Thyroid gland (tissue), 4 donors: ENCODE data around the gene CLCN3. TPM values are rescaled to one million over a fixed set of nuclear protein-coding genes. Genes with fewer than 3 reads are reported as not detected.
"Not testable (repeated sequence)": the region's sequence is repeated elsewhere in the genome, so short reads cannot be mapped to it uniquely, and the experiment has no call there.

Experiments
- DNase-seq, 2 donors: peaks; one replicate each; pipeline ENCODE4 v3.0.0-alpha.2; 2019
- H3K27ac ChIP-seq, 3 donors: fragments of 200-600 bp; sonication (generic); 1 replicate in 2 of 3; 2 replicates in 1 of 3; pipeline ENCODE4 v1.5.1; 2016 to 2019; ENCODE audit warnings: mild to moderate bottlenecking in 1 of 3, moderate library complexity in 1 of 3
- H3K27me3 ChIP-seq: fragments of 200-600 bp; sonication (generic); one replicate; pipeline ENCODE4 v1.5.1; 2019
- H3K36me3 ChIP-seq, 2 donors: fragments of 200-600 bp; sonication (generic); one replicate each; pipeline ENCODE4 v1.5.1; 2016 to 2019
- H3K4me1 ChIP-seq, 2 donors: fragments of 200-600 bp; sonication (generic); one replicate each; pipeline ENCODE4 v1.5.1; 2017 to 2019
- H3K4me3 ChIP-seq, 3 donors: fragments of 200-600 bp; sonication (generic); replicated peaks in 1 of 3; 1 replicate in 2 of 3; 2 replicates in 1 of 3; pipeline ENCODE4 v1.5.1; 2016; ENCODE audit warnings: mild to moderate bottlenecking in 1 of 3
- H3K9me3 ChIP-seq: fragments of 200-600 bp; sonication (generic); one replicate; pipeline ENCODE4 v1.5.1; 2017
- POLR2A ChIP-seq, 2 donors: fragments of 450-650 bp; IDR thresholded peaks; one replicate each; pipeline ENCODE4 v1.6.1; 2017; ENCODE audit warnings: antibody characterized with exemption in 2 of 2, mild to moderate bottlenecking in 2 of 2, moderate library complexity in 1 of 2
- WGBS, 2 donors: methylation state at CpG; one replicate each; pipeline ENCODE4 v1.1.5; 2017; 5-methylcytosine and 5-hydroxymethylcytosine counted together
- intact Hi-C: fragments of 100-400 bp; cut with DNase I; formaldehyde crosslinking; loops from one replicate; pipeline ENCODE4 v1.15.1; 2023
- total RNA-seq, 4 donors: library from RNA; depleted of rRNA; stranded (reverse); fragments of >200 nt; gene quantifications; one replicate each; pipeline ENCODE4 v1.2.3, GENCODE V29; 2016
- TF ChIP-seq, protein P1 (sequence below), 6 experiments: fragments of 200-600 bp in 3 of 6; fragments of 450-650 bp in 3 of 6; sonication (generic) in 3 of 6; IDR thresholded peaks; one replicate each; pipeline ENCODE4 v1.5.1; 2016 to 2019; ENCODE audit warnings: antibody characterized with exemption in 6 of 6, mild to moderate bottlenecking in 2 of 6, inconsistent platforms in 1 of 6, moderate library complexity in 1 of 6

CLCN3 gene
- total RNA-seq, 4 donors from 2014 or later: 43.3 to 72.4 (median 53.5) TPM

DNA sequence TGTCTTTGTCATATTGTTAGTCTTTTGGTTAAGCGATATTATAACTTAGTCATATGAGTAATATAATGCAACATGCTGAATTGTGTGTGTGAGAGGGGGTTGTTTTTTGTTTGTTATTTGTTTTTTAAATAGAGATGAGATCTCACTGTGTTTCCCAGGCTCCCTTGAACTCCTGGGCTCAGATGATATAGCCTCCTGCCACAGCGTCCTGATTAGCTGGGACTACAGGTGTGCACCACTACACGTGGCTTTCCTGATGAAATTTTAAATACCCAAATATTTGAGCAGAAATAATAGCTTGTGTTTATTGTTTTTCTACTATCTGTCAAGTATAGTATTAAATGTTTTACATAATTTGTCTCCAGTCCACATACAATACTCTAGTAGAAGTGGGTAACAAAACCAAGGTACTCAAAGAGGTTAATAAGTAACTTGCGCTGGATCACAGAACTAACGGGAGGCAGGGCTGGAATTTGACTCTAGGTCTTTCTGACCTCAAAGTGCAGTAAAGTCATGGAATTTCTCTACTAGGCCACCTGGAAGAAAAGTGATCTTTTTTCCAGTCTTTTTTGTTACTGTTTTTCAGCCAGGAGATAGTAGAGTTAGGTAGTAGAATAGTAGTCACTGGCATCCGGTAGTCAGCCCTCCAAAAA, 47.8 kb downstream of the CLCN3 start:
- intact Hi-C loops: no loop called here
- 96% methylated on average over 6 of the region's 6 CpGs for WGBS, 2 donors
- H3K27ac ChIP-seq: no peak overlapping the region

DNA sequence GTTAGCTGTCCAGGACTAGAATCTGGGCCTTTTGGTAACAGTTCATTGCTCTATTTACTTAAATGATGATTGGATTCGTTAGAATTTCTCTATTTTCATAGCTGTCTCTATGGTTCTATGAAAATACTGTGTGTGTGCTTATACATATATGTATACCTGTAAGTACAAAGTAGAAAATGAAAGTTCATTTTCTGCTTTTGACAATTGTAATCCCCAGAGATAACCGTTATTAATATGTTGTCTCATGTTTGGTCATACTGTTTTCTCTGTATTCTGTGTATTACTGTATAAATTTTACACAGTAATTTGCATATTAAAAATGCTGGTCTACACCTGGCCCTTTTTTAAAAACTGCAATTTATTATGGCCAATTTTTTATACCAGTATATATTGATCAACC, 55.4 kb downstream of the CLCN3 start:
- no peaks in the 10 kb centered on the region for H3K36me3 ChIP-seq
- no peaks in the 10 kb centered on the region for H3K27me3 ChIP-seq
- DNase-seq: no peak
- H3K4me3 ChIP-seq: no peak overlapping the region
- H3K4me1 ChIP-seq: no peaks in the 10 kb centered on the region
- H3K9me3 ChIP-seq: no peaks in the 10 kb centered on the region
- 77 to 84% methylated on average over 2 of the region's 2 CpGs for WGBS, 2 donors
- no peak overlapping the region for H3K27ac ChIP-seq
- no peak for TF ChIP-seq POLR2A (IDR thresholded peaks at IDR 0.05)
- TF ChIP-seq, protein P1, sequence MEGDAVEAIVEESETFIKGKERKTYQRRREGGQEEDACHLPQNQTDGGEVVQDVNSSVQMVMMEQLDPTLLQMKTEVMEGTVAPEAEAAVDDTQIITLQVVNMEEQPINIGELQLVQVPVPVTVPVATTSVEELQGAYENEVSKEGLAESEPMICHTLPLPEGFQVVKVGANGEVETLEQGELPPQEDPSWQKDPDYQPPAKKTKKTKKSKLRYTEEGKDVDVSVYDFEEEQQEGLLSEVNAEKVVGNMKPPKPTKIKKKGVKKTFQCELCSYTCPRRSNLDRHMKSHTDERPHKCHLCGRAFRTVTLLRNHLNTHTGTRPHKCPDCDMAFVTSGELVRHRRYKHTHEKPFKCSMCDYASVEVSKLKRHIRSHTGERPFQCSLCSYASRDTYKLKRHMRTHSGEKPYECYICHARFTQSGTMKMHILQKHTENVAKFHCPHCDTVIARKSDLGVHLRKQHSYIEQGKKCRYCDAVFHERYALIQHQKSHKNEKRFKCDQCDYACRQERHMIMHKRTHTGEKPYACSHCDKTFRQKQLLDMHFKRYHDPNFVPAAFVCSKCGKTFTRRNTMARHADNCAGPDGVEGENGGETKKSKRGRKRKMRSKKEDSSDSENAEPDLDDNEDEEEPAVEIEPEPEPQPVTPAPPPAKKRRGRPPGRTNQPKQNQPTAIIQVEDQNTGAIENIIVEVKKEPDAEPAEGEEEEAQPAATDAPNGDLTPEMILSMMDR (IDR thresholded peaks at IDR 0.05): no peak
- intact Hi-C loops: no loop called here

More for the DNA sequence above, 47.8 kb downstream of the CLCN3 start:
- H3K9me3 ChIP-seq: no peaks in the 10 kb centered on the region
- no peaks in the 10 kb centered on the region for H3K4me1 ChIP-seq
- no peak overlapping the region for H3K4me3 ChIP-seq
- no peak for DNase-seq
- TF ChIP-seq, protein P1 (IDR thresholded peaks at IDR 0.05): no peak
- no peak for TF ChIP-seq POLR2A (IDR thresholded peaks at IDR 0.05)
- no peaks in the 10 kb centered on the region for H3K36me3 ChIP-seq
- H3K27me3 ChIP-seq: no peaks in the 10 kb centered on the region

DNA sequence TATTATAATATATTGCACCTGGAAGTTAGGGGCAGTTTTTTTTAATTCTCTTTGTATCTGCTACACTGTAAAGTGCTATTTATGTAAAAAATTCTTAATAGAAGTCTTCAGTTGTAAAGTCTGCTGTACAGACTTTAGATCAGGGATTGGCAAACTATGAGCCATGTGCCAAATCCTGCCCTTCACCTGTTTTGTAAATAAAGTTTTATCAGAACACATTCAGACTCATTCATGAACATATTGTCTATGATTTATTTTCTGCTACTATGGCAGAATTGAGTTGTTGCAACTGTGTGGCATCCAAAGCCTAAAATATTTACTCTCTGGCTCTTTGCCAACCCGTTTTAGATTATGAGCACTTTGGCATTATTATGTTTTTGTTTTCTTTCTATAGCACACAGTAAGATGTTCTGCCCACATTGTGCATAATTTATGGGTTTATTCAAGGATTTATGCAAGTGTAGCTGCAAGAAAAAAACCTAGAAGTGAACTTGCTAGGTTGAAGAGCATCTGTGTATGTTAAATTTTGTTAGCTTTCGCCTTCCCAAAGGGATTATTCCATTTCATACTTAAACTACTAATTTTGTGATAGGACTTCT, 56.9 kb downstream of the CLCN3 start:
- H3K27ac ChIP-seq: no peak overlapping the region
- no peaks in the 10 kb centered on the region for H3K9me3 ChIP-seq
- no peak for DNase-seq
- 86% methylated on average over 2 of the region's 2 CpGs for WGBS, 2 donors
- no peaks in the 10 kb centered on the region for H3K36me3 ChIP-seq
- H3K27me3 ChIP-seq: no peaks in the 10 kb centered on the region
- intact Hi-C loops: no loop called here
- no peaks in the 10 kb centered on the region for H3K4me1 ChIP-seq
- TF ChIP-seq POLR2A (IDR thresholded peaks at IDR 0.05): no peak
- TF ChIP-seq, protein P1 (IDR thresholded peaks at IDR 0.05): no peak
- H3K4me3 ChIP-seq: no peak overlapping the region

DNA sequence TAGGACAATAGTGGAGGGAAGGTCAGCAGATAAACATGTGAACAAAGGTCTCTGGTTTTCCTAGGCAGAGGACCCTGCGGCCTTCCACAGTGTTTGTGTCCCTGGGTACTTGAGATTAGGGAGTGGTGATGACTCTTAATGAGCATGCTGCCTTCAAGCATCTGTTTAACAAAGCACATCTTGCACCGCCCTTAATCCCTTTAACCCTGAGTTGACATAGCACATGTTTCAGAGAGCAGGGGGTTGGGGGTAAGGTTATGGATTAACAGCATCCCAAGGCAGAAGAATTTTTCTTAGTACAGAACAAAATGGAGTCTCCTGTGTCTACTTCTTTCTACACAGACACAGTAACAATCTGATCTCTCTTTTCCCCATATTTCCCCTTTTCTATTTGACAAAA, 58.1 kb downstream of the CLCN3 start:
- intact Hi-C loops, H3K36me3 ChIP-seq, H3K9me3 ChIP-seq, H3K27me3 ChIP-seq, H3K4me1 ChIP-seq, H3K27ac ChIP-seq, DNase-seq, H3K4me3 ChIP-seq: not testable (repeated sequence)
- WGBS, 2 donors: 77 to 88% methylated on average over 2 of the region's 2 CpGs

DNA sequence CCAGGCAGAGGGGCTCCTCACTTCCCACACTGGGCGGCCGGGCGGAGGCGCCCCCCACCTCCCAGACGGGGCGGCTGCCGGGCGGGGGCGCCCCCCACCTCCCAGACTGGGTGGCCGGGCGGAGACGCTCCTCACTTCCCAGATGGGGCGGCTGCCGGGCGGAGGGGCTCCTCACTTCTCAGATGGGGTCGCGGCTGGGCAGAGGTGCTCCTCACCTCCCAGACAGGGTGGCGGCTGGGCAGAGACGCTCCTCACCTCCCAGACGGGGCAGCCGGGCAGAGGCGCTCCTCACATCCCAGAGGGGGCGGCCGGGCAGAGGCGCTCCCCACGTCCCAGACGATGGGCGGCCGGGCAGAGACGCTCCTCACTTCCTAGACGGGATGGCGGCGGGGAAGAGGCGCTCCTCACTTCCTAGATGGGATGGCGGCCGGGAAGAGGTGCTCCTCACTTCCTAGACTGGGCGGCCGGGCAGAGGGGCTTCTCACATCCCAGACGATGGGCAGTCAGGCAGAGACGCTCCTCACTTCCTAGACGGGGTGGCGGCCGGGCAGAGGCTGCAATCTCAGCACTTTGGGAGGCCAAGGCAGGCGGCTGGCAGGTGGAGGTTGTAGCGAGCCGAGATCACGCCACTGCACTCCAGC, 58.7 kb downstream of the CLCN3 start:
- H3K27me3 ChIP-seq, H3K4me3 ChIP-seq, H3K4me1 ChIP-seq, H3K27ac ChIP-seq, intact Hi-C loops, H3K9me3 ChIP-seq, H3K36me3 ChIP-seq, DNase-seq: not testable (repeated sequence)
- WGBS, 2 donors: 97 to 98% methylated on average over 33 to 35 of the region's 47 CpGs

DNA sequence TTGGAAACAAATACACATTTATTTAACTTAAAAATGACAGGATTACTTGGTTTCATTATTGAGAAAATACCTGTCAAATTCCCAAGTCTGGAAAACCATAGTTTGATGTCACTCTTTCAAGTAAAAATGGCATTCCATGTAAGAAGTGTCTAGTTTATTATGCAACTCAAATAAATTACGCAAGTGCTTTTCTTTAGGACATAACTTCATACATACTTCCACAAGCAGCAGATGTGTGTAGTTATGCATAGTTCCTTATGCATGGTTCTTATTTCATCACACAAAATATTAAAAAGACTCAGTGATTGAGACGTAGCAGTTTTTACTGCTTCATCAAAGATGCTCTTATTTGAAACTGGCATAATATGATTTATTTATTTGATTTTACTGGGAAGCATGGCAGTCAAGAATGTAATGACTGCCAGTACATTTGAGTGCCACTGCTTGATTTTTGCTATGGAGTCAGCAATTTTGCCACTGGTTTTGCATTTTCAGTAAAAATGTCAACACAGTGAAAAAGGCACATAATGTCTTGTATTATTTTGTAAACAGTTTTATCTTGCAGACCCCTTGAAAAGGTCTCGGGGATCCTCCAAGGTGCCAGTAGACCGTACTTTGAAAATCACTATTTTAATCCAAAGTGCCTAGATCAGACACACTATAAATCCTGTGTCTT, 62.1 kb downstream of the CLCN3 start:
- no peak for DNase-seq
- no peak overlapping the region for H3K4me3 ChIP-seq
- H3K4me1 ChIP-seq: no peaks in the 10 kb centered on the region
- no peak for TF ChIP-seq POLR2A (IDR thresholded peaks at IDR 0.05)
- TF ChIP-seq, protein P1 (IDR thresholded peaks at IDR 0.05): no peak
- intact Hi-C loops: no loop called here
- 94% methylated on average over 4 of the region's 4 CpGs for WGBS, 2 donors
- H3K27me3 ChIP-seq: no peaks in the 10 kb centered on the region
- no peaks in the 10 kb centered on the region for H3K36me3 ChIP-seq
- no peak overlapping the region for H3K27ac ChIP-seq
- no peaks in the 10 kb centered on the region for H3K9me3 ChIP-seq
